Measurements from ENCODE around the gene ZNF18.
A peak's percentile ranks its signal among the peaks of the same experiment; 100 is the strongest.

ZNF18 gene

GRCh38 chr17:11997147-11997971 is at the start of gene ZNF18:
Gene ZNF18 (minus strand): TSS chr17:11997475. CDS start chr17:11992829, 4,646 bp downstream.
- peak; percentile 84 to 94 (median 91) for DNase-seq (ENCODE audit: low read depth in 3 of 3, low spot score in 1 of 3)

GRCh38 chr17:12046786-12047185 is 49.5 kb upstream of the ZNF18 start:
- no peak for DNase-seq (ENCODE audit: low read depth in 3 of 3, low spot score in 1 of 3)

- no peak for DNase-seq (ENCODE audit: low read depth in 3 of 3, low spot score in 1 of 3)
Measured at GRCh38 chr17:12043702-12044101, 46.4 kb upstream of the ZNF18 start.

GRCh38 chr17:12041312-12041711 is 44.0 kb upstream of the ZNF18 start:
- no peak for DNase-seq (ENCODE audit: low read depth in 3 of 3, low spot score in 1 of 3)

GRCh38 chr17:12040478-12040877 is 43.2 kb upstream of the ZNF18 start:
- DNase-seq (ENCODE audit: low read depth in 3 of 3, low spot score in 1 of 3) = no peak

GRCh38 chr17:12037970-12038369 is 40.7 kb upstream of the ZNF18 start:
- no peak for DNase-seq (ENCODE audit: low read depth in 3 of 3, low spot score in 1 of 3)

GRCh38 chr17:12035673-12036072 is 38.4 kb upstream of the ZNF18 start:
- no peak for DNase-seq (ENCODE audit: low read depth in 3 of 3, low spot score in 1 of 3)

- DNase-seq (ENCODE audit: low read depth in 3 of 3, low spot score in 1 of 3) = no peak
Measured at GRCh38 chr17:12034538-12034937, 37.3 kb upstream of the ZNF18 start.

GRCh38 chr17:12028611-12029010 is 31.3 kb upstream of the ZNF18 start:
- no peak for DNase-seq (ENCODE audit: low read depth in 3 of 3, low spot score in 1 of 3)

GRCh38 chr17:12027658-12028057 is 30.4 kb upstream of the ZNF18 start:
- no peak for DNase-seq (ENCODE audit: low read depth in 3 of 3, low spot score in 1 of 3)

GRCh38 chr17:12024327-12024726 is 27.1 kb upstream of the ZNF18 start:
- DNase-seq (ENCODE audit: low read depth in 3 of 3, low spot score in 1 of 3) = no peak

- DNase-seq (ENCODE audit: low read depth in 3 of 3, low spot score in 1 of 3) = no peak
Measured at GRCh38 chr17:12022310-12022709, 25.0 kb upstream of the ZNF18 start.

GRCh38 chr17:12021623-12022140 is 24.4 kb upstream of the ZNF18 start:
- no peak for DNase-seq (ENCODE audit: low read depth in 3 of 3, low spot score in 1 of 3)

- DNase-seq (ENCODE audit: low read depth in 3 of 3, low spot score in 1 of 3) = peak; percentile 83 to 99 (median 94)
Measured at GRCh38 chr17:12020642-12021622, 23.7 kb upstream of the ZNF18 start, which contains the start of gene MAP2K4. Gene MAP2K4 (plus strand): TSS chr17:12020877. CDS start chr17:12020887, 10 bp downstream.

- DNase-seq (ENCODE audit: low read depth in 3 of 3, low spot score in 1 of 3) = no peak
Measured at GRCh38 chr17:12007466-12007865, 10.2 kb upstream of the ZNF18 start.

- no peak for DNase-seq (ENCODE audit: low read depth in 3 of 3, low spot score in 1 of 3)
Measured at GRCh38 chr17:11999696-12000095, 2.4 kb upstream of the ZNF18 start.

GRCh38 chr17:11997972-11998233 is 628 bp upstream of the ZNF18 start:
- DNase-seq (ENCODE audit: low read depth in 3 of 3, low spot score in 1 of 3) = no peak

- DNase-seq (ENCODE audit: low read depth in 3 of 3, low spot score in 1 of 3) = no peak
Measured at GRCh38 chr17:11996722-11997146, 541 bp downstream of the ZNF18 start.

GRCh38 chr17:11991461-11991860 is 5.8 kb downstream of the ZNF18 start:
- DNase-seq (ENCODE audit: low read depth in 3 of 3, low spot score in 1 of 3) = no peak

- DNase-seq (ENCODE audit: low read depth in 3 of 3, low spot score in 1 of 3) = no peak
Measured at GRCh38 chr17:11990363-11990983, 6.8 kb downstream of the ZNF18 start.

GRCh38 chr17:11986942-11987329 is 10.3 kb downstream of the ZNF18 start:
- no peak for DNase-seq (ENCODE audit: low read depth in 3 of 3, low spot score in 1 of 3)

All from stimulated activated CD4-positive, alpha-beta T cell treated with anti-CD3 and anti-CD28 coated beads, TNF-alpha, amount 100 ng/mL, for 1 hour (primary cell).